HG03175 (cell line): ENCODE measurements around the gene ZNF638.

Experiments used
- ATAC-seq: cut with Tn5 transposase; IDR thresholded peaks from one replicate; pipeline ENCODE4 v1.9.1; 2021; ENCODE audit warnings: mild to moderate bottlenecking, moderate library complexity; ENCODE audit not compliant: unreplicated experiment

ZNF638 gene

GRCh38 chr2:71468279-71469015, 136.9 kb downstream of the ZNF638 start:
- no peak for ATAC-seq

- ATAC-seq: no peak
These were observed 138.1 kb downstream of the ZNF638 start for GRCh38 chr2:71469403-71470398.

GRCh38 chr2:71471276-71471675, 139.7 kb downstream of the ZNF638 start:
- ATAC-seq: no peak

GRCh38 chr2:71472019-71472418, 140.4 kb downstream of the ZNF638 start:
- no peak for ATAC-seq

GRCh38 chr2:71473346-71474031, 141.9 kb downstream of the ZNF638 start:
- no peak for ATAC-seq

- ATAC-seq: no peak
These were observed 142.6 kb downstream of the ZNF638 start for GRCh38 chr2:71474116-71474743.

GRCh38 chr2:71474744-71475397, 143.3 kb downstream of the ZNF638 start:
- no peak for ATAC-seq

- no peak for ATAC-seq
These were observed 144.9 kb downstream of the ZNF638 start for GRCh38 chr2:71476495-71476894.

GRCh38 chr2:71477231-71477691, 145.7 kb downstream of the ZNF638 start:
- no peak for ATAC-seq

- ATAC-seq: no peak
These were observed 147.2 kb downstream of the ZNF638 start for GRCh38 chr2:71478806-71479205.

- ATAC-seq: no peak
These were observed 147.7 kb downstream of the ZNF638 start for GRCh38 chr2:71479261-71479660.

- no peak for ATAC-seq
These were observed 149.5 kb downstream of the ZNF638 start for GRCh38 chr2:71481111-71481510.

GRCh38 chr2:71482055-71482454, 150.5 kb downstream of the ZNF638 start:
- ATAC-seq: no peak

GRCh38 chr2:71483246-71483645, 151.7 kb downstream of the ZNF638 start:
- no peak for ATAC-seq

- no peak for ATAC-seq
These were observed 152.8 kb downstream of the ZNF638 start for GRCh38 chr2:71484354-71484753.
